Measurements from ENCODE around the gene BAMBI. TPM values are rescaled to one million over a fixed set of nuclear protein-coding genes. Genes with fewer than 3 reads are reported as not detected.

Gene BAMBI
- polyA plus RNA-seq, 1 donor = 2.3 TPM

Other genes starting within 250 kb of the BAMBI start
- 87.0 TPM for gene WAC, start 144.4 kb upstream of the BAMBI start, polyA plus RNA-seq (ENCODE audit: insufficient read length)